ENCODE data around the gene FHOD3. TPM values are rescaled to one million over a fixed set of nuclear protein-coding genes. Genes with fewer than 3 reads are reported as not detected.

The FHOD3 gene
- total RNA-seq, 1 experiment from 2014 or later, result 5.0 TPM

- peaks cover 7% of the 10 kb centered on the region for H3K4me1 Mint-ChIP-seq (ENCODE audit: insufficient read depth, unreplicated experiment)
- CTCF ChIA-PET, result no interaction called here
Measured at GRCh38 chr18:36379435-36379984, 82.0 kb downstream of the FHOD3 start.

GRCh38 chr18:36380173-36380827, 82.8 kb downstream of the FHOD3 start:
- H3K9me3 Mint-ChIP-seq (ENCODE audit: unreplicated experiment), result no peaks in the 10 kb centered on the region
- intact Hi-C loops (cut with micrococcal nuclease), result no loop called here
- CTCF ChIA-PET, result no interaction called here

More at GRCh38 chr18:36379435-36379984, 82.0 kb downstream of the FHOD3 start:
- H3K4me3 Mint-ChIP-seq (ENCODE audit: unreplicated experiment), result no peak overlapping the region
- no TSS peak for BruUV-seq (replicated peaks)
- no peak for DNase-seq (ENCODE audit: unreplicated experiment)
- no peak overlapping the region for H3K27ac Mint-ChIP-seq (ENCODE audit: low read depth, unreplicated experiment)
- no peaks in the 10 kb centered on the region for H3K27me3 Mint-ChIP-seq (ENCODE audit: insufficient read depth, unreplicated experiment)
- intact Hi-C loops (cut with micrococcal nuclease), result no loop called here
- POLR2A ChIA-PET, result interaction anchor here (0.6 kb wide), 1 partner anchor 291 kb away, joined by 3 read pairs; no protein-coding TSS in a partner anchor
- no peaks in the 10 kb centered on the region for H3K9me3 Mint-ChIP-seq (ENCODE audit: unreplicated experiment)
- TF ChIP-seq CTCF (IDR thresholded peaks at IDR 0.05; ENCODE audit: unreplicated experiment), result no peak
- H3K36me3 Mint-ChIP-seq (ENCODE audit: insufficient read depth, unreplicated experiment), result no peaks in the 10 kb centered on the region

GRCh38 chr18:36381075-36381474, 83.6 kb downstream of the FHOD3 start:
- ChIA-PET POLR2A (interaction anchor here (0.6 to 1.1 kb wide), 2 partner anchors 11 to 134 kb away, joined by 3 to 4 read pairs; no protein-coding TSS in a partner anchor), CTCF (no interaction called here)
- Mint-ChIP-seq H3K27ac (ENCODE audit: low read depth, unreplicated experiment) (no peak overlapping the region), H3K27me3 (ENCODE audit: insufficient read depth, unreplicated experiment) (no peaks in the 10 kb centered on the region), H3K36me3 (ENCODE audit: insufficient read depth, unreplicated experiment) (no peaks in the 10 kb centered on the region), H3K9me3 (ENCODE audit: unreplicated experiment) (no peaks in the 10 kb centered on the region), H3K4me1 (ENCODE audit: insufficient read depth, unreplicated experiment) (peaks cover 5% of the 10 kb centered on the region), H3K4me3 (ENCODE audit: unreplicated experiment) (no peak overlapping the region)
- no peak for TF ChIP-seq CTCF (IDR thresholded peaks at IDR 0.05; ENCODE audit: unreplicated experiment)
- intact Hi-C loops (cut with micrococcal nuclease), result no loop called here
- BruUV-seq (replicated peaks), result no TSS peak
- no peak for DNase-seq (ENCODE audit: unreplicated experiment)

More at GRCh38 chr18:36380173-36380827, 82.8 kb downstream of the FHOD3 start:
- POLR2A ChIA-PET, result interaction anchor here (0.6 kb wide), 1 partner anchor 134 kb away, joined by 3 read pairs; no protein-coding TSS in a partner anchor
- Mint-ChIP-seq H3K27ac (ENCODE audit: low read depth, unreplicated experiment) (no peak overlapping the region), H3K27me3 (ENCODE audit: insufficient read depth, unreplicated experiment) (no peaks in the 10 kb centered on the region), H3K4me1 (ENCODE audit: insufficient read depth, unreplicated experiment) (peaks cover 5% of the 10 kb centered on the region), H3K4me3 (ENCODE audit: unreplicated experiment) (no peak overlapping the region), H3K36me3 (ENCODE audit: insufficient read depth, unreplicated experiment) (no peaks in the 10 kb centered on the region)
- TF ChIP-seq CTCF (IDR thresholded peaks at IDR 0.05; ENCODE audit: unreplicated experiment), result no peak
- BruUV-seq (replicated peaks), result no TSS peak
- no peak for DNase-seq (ENCODE audit: unreplicated experiment)

- POLR2A ChIA-PET, result no interaction called here
- no TSS peak for BruUV-seq (replicated peaks)
- CTCF ChIA-PET, result interaction anchor here (0.8 kb wide), 1 partner anchor 80 kb away, joined by 3 read pairs; no protein-coding TSS in a partner anchor
- no peaks in the 10 kb centered on the region for H3K27me3 Mint-ChIP-seq (ENCODE audit: insufficient read depth, unreplicated experiment)
- no peaks in the 10 kb centered on the region for H3K9me3 Mint-ChIP-seq (ENCODE audit: unreplicated experiment)
- H3K4me1 Mint-ChIP-seq (ENCODE audit: insufficient read depth, unreplicated experiment), result peaks cover 9% of the 10 kb centered on the region
- H3K4me3 Mint-ChIP-seq (ENCODE audit: unreplicated experiment), result no peak overlapping the region
- H3K27ac Mint-ChIP-seq (ENCODE audit: low read depth, unreplicated experiment), result no peak overlapping the region
- TF ChIP-seq CTCF (IDR thresholded peaks at IDR 0.05; ENCODE audit: unreplicated experiment), result no peak
- intact Hi-C loops (cut with micrococcal nuclease), result no loop called here
- DNase-seq (ENCODE audit: unreplicated experiment), result no peak
- H3K36me3 Mint-ChIP-seq (ENCODE audit: insufficient read depth, unreplicated experiment), result no peaks in the 10 kb centered on the region
Measured at GRCh38 chr18:36382854-36383253, 85.3 kb downstream of the FHOD3 start.
